Astrocyte (in vitro differentiated cells and primary cell): ENCODE results near the gene NEURL1.

Experiments used
- EZH2 ChIP-seq: IDR thresholded peaks from 2 replicates; pipeline ENCODE4 v1.6.1; 2012; ENCODE audit warnings: mild to moderate bottlenecking, low read length, inconsistent platforms; ENCODE audit not compliant: insufficient read depth
- TF ChIP-seq, protein P1 (sequence below): IDR thresholded peaks from 2 replicates; pipeline ENCODE4 v1.5.1; 2011; ENCODE audit warnings: low read depth, mild to moderate bottlenecking, inconsistent platforms, low read length, moderate library complexity; ENCODE audit not compliant: insufficient read depth

DNA sequence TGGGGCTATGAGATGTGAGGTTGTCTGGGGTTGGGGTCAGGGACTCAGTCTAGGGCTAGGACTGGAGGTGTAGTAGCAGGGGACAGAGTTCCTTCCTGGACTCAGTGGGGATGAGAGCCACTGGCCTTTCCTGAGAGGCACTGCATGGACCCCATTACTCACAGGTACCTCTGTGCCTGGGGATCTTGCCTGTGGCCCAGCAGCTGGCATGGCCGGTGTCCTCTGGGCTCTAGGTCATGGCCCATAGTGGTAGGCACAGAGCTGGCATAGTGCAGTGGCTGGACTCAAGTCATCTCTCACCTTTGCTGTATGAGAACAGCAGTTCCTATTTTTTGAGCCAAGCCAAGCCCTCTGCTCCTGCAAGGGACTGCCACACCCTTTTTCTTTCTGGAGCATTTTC, 51.9 kb downstream of the NEURL1 start:
- TF ChIP-seq, protein P1, sequence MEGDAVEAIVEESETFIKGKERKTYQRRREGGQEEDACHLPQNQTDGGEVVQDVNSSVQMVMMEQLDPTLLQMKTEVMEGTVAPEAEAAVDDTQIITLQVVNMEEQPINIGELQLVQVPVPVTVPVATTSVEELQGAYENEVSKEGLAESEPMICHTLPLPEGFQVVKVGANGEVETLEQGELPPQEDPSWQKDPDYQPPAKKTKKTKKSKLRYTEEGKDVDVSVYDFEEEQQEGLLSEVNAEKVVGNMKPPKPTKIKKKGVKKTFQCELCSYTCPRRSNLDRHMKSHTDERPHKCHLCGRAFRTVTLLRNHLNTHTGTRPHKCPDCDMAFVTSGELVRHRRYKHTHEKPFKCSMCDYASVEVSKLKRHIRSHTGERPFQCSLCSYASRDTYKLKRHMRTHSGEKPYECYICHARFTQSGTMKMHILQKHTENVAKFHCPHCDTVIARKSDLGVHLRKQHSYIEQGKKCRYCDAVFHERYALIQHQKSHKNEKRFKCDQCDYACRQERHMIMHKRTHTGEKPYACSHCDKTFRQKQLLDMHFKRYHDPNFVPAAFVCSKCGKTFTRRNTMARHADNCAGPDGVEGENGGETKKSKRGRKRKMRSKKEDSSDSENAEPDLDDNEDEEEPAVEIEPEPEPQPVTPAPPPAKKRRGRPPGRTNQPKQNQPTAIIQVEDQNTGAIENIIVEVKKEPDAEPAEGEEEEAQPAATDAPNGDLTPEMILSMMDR: no peak
- TF ChIP-seq EZH2: no peak
